HG03354 (cell line): ENCODE data around the gene GPR78.

Experiments
- ATAC-seq: cut with Tn5 transposase; IDR thresholded peaks from one replicate; pipeline ENCODE4 v1.9.1; 2021; ENCODE audit warnings: mild to moderate bottlenecking; ENCODE audit not compliant: unreplicated experiment, poor library complexity, severe bottlenecking

GPR78 gene

DNA sequence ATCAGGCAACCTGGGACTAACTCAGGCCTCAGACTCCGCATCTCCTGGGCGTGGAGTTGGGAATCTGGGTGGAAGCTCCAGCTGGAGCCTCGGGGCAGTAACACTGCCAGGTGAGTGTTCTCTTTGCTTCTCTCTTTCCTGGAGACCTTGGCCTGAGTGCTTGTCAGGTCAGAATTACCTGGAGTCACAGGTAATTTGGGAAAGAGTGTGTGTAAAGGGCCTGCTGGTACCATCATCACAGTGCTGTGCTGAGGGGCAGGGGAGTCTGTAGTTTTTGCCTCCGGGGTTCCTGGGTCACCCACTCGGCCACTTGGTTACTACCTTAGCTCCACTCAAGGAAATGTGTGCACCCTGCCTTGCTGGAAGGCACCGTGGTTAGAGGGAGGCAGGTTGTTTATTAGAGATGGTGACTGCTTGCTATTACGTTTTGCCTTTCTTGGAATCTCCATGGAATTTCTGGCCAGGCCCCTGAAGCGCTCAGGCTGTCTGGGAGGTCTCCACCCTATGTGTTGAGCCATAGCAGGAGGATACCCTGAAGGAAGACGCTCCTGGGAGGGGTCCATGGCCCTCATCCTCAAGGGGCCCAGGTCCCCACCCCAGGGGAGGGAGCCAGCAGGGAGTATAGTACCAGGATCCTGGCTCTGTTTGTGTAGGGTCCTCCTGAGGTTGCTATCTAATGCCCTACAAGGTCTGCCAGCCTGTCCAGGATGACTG, 2.9 kb downstream of the GPR78 start:
- no peak for ATAC-seq

DNA sequence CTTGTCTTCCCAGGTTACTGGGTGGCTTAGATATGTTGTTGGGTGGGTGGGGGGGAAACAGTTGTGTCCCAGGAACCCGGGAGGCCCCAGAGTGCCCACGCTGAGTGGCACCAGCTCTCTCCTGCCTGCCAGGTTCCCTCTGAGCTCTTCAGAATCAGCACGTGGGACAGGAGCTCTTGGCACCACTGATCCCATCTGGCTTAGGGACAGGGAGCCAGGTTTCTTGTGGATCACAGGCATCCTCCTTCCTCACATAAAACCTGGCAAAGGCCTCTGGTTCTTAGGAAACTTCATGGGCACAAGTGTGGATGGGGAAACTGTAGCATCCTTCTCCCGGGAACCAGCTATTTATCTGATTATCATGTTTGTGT, 3.4 kb downstream of the GPR78 start:
- no peak for ATAC-seq

DNA sequence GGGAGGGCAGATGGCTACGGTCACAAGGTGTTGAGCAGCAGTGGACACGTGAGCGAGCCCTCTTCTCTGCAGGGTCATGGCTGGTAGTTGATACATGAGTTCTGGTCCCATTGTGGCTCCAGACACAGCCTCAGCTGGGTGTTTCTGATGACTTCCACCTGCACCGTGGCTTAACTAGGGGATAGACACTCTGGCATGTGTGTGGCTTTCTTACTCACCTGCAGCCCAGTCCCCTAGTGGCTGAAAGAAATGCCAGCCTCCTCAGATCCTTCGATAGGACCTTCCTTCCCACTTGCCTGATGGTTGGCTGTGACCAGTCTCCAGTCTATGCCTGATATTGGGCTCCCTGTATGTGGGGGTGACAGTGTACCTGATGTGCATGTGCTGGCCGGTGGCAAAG, 5.0 kb downstream of the GPR78 start:
- ATAC-seq, result no peak

DNA sequence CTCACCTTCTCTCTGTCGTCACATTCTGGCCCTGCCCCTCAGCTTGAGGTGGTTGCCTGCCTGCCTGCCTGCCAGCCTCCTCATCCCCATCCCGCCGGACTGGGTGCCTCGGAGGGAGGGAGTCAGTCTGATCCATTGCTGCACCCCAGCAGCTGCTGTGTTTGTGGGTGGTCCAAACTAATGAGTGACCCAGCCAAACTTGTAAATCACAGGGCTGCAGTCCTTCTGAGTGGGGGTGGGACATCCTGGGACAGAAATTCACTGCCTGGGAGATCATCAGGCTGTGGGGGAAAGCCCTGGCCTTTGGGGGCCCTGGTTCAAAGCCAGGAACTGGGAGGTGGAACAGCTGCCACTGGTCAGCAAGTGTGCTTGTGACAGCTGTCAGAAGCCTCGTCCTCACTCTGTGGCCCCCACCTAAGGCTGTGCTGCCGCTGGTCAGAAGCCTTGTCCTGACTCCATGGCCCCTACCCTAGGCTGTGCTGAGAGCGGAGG, 5.6 kb downstream of the GPR78 start:
- no peak for ATAC-seq

DNA sequence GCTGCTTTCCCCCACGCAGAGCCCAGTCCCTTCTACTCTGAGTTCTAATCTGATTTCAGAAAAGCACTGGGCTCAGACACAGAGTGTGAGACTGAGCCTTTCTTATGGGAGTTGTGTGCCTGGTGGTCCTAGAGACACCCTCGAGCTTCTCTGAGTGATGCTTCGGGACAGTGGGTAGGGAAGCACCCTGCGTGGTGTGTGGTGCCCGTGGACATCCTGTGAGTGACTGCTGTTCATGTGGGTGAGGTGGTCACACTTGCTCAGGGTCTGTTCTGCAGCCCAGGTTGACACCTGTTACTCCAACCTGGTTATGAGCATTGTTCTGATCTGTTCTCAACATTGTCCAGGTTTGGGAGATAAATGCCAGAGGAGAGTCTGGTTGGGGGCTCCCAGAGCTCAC, 6.1 kb downstream of the GPR78 start:
- ATAC-seq, result no peak

DNA sequence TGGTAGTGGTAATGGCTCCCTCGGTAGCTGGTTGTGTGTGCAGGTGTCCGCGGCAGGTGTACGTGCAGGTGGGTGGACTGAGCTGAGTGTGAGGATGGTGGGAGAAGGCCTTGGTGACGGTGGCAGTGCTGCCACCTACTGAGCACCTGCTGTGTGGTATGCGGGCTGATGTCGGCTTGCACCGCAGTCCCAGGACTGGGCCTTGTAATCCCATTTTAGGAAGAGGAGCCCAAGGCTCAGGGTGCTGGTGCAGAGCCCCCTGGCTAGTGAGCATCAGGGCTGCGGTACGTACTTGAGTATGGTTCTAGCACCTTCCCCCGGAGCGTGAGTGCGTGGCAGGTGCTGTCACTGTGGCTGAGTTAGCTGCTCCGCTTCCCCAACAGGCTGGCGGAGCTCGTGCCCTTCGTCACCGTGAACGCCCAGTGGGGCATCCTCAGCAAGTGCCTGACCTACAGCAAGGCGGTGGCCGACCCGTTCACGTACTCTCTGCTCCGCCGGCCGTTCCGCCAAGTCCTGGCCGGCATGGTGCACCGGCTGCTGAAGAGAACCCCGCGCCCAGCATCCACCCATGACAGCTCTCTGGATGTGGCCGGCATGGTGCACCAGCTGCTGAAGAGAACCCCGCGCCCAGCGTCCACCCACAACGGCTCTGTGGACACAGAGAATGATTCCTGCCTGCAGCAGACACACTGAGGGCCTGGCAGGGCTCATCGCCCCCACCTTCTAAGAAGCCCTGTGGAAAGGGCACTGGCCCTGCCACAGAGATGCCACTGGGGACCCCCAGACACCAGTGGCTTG, 6.7 kb downstream of the GPR78 start:
- ATAC-seq, result no peak

DNA sequence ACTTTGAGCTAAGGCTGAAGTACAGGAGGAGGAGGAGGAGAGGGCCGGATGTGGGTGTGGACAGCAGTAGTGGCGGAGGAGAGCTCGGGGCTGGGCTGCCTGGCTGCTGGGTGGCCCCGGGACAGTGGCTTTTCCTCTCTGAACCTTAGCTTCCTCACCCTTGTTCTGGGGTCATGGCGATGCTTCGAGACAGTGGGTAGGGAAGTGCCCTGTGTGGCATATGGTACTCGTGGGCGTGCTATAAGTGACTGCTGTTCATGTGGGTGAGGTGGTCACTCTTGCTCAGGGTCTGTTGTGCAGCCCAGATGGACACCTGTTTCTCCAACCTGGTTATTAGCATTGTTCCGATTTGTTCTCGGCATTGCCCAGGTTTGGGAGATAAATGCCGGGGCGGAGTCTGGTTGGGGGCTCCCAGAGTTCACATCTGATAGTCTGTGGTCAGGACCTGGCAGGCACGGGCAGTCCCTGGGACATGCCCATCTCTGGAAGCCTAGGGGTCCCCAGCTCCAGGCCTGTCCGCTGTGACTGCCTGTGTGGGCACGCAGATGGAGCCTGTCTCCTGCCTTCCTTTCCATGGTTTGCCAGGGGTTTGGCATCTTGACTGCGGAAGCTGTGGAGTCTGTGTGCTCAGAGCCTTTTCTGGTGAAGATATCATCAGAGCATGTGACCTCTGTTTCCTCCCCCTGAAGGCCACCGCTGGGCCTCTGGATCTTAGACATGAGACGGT, 7.4 kb downstream of the GPR78 start:
- ATAC-seq, result no peak

DNA sequence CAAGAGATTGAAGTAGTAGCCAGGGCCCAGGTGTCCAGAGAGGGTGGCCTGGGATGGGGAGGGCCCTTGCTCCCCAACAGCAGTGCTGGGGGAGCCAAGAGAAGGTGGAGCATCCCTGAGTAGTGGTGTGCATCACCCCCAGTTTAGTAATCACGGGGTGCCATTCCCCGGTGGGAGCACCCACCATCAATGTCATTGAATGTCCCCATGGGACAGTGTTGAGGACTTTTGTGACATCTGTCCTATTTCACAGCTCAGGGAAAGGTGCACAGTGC, 7.9 kb downstream of the GPR78 start:
- no peak for ATAC-seq

DNA sequence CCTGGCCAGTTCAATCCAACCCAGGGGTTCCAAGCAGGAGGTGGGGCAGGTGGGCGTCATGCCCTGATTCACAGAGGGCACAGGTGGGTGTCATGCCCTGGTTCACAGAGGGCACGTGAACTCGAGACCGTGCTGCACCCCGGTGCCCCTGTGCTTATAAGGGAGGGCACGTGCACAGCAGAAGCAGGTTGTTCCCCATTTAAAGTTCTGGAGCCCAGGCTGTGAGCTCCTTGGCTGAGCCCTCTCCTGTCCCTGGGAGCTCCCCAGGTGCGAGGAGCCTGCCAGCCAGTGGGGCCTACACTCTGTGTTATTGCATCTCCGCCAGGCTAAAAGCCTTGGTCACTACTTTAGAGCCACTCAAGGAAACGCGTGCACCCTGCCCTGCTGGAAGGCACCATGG, 9.1 kb downstream of the GPR78 start:
- ATAC-seq, result no peak

DNA sequence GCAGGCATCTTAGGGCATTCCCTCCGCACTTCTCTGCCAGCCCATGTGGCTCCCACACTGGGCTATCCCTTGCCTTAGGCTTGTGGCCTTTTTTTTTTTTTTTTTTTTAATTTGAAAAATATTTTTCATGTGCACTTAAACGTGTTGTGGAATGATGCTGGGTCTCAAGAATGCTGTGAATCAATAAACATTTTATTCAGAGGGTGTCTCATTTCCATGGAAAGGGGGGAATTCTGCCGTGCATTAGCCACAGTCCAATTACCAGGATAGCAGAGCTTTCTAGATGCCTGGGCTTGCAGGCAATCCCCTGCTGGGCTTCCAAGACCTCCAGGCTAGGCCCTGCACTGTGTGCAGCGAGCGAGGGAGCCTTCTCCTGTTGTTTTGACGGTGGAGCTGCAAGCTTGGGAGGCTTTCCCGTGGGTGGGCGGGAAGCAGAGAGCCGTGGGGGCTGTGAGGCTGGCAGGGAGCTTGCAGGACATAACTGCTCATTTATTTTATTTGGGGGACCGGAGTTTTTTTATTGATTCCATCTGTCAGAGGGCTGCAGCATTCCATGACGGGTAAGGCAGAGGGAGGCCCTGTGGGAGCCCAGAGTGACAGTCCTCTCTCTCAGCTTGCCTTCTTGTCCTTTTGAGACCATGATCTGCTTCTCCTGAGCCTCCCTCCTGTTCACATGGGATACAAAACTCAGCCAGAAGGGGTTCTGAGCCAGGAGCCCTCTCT, 9.8 kb downstream of the GPR78 start:
- ATAC-seq, result no peak

DNA sequence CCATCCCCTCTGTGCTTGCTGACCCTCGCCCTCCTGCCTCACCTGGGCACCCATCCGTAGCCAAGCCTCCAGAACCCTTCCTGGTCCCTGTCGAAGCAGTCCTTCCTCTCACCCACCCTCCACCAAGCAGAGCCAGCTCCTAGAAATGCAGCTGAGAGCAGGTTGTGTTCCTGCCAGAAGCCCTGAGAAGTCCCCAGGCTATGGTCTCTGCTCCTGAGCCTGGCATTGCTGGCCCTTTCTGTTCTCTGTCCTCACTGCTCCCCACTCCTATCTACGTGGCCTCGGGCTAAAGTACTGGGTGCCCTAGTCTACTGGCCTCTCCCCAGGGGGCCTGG, 10.3 kb downstream of the GPR78 start:
- ATAC-seq, result no peak

DNA sequence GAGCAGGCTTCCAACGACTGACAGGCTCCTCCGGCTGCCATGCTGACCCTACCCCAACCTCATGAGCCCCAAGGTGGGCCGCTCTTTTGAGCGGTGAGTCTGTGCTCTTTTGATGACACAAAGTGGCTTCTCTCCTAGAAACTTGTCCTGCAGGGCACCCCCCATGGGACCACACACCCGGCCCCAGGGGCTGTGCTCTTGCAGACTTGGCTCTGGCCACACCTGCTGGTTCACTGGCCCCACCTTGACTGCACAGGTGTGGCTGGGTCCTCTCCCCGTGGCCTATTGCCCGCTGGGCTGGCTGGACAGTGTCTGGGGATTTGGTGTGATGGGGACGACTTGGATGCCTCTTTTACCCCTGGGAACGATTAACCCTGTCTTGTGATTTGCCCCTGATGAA, 10.9 kb downstream of the GPR78 start:
- ATAC-seq, result no peak

DNA sequence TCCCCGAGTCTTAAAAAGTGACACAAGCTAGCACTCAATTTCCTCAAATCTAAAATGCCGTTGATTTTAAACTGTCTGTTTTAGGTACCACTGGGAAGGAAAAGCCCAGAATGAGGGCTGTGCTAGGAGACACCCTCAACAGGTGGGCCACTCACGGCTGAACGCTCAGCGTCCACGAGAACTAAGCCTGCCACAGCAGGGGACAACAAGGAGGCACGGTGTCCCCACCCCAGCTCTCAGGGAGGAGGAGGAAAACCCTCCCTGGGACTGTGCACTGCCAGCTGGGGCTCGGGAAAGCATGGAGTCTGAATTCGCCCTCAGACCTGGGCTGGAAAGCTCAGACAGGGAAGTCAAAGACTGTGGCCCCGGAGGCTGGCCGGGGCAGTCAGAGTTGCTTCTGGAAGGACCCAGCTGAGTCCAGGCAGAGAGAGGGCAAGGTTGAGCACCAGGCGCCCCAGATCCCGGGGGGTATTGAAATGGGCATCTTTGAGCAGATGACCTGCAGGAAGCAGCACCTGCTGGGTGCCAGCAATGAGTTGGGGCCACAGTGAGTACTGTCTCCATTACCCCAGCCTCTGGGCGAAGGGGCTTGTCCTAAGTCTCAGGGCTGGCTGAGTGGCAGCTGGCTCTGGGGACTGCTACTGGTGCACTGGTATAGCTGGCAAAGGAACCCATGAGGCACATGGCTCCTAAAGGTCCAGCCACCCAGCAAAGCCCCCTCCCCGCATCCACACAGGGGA, 11.6 kb downstream of the GPR78 start:
- ATAC-seq, result no peak

DNA sequence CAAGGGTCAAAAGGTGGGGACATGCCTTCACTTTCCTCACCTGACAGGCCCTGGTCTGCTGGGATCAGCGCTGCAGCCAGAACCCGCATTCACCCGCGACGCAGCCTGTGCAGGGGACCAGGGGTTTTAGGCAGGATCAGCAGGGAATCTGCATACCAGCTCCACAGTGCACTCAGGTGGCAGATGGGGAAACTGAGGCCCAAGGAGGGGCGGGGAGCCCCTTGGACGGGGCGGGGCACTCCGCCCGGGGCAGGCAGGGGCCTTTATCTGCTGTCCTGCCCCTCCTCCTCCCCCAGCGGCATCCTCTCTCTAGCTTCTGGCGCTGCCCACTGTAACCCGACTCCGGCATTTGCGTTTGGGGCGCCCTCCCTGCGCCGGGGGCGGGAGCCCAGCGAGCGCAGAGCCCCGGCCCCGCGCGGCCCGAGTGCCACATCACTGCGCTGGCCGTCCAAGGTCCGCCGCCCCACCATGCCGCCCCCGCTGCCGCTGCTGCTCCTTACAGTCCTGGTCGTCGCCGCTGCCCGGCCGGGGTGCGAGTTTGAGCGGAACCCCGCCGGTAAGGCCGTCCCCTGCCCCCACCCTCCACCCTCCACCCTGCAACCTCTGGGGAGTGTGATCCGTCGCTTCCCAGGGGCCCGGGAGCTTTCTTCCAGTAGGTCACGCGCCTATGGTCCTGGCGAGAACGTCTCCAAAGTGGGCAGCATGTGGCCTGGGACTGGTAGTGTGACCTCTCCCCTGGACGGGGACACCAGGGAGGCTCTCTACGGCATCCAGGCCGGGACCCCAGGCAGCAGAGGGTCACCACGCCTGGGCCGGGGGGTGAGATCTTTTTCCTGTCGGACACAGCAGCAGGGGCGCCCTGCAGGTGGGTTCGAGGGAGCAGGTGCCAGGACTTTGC, 12.4 kb downstream of the GPR78 start, which contains the start of gene CPZ:
TSS of gene CPZ (plus strand) at position 400 of the 898 bp plus-strand sequence. CDS start at position 469, 69 bp downstream.
- ATAC-seq, result no peak

DNA sequence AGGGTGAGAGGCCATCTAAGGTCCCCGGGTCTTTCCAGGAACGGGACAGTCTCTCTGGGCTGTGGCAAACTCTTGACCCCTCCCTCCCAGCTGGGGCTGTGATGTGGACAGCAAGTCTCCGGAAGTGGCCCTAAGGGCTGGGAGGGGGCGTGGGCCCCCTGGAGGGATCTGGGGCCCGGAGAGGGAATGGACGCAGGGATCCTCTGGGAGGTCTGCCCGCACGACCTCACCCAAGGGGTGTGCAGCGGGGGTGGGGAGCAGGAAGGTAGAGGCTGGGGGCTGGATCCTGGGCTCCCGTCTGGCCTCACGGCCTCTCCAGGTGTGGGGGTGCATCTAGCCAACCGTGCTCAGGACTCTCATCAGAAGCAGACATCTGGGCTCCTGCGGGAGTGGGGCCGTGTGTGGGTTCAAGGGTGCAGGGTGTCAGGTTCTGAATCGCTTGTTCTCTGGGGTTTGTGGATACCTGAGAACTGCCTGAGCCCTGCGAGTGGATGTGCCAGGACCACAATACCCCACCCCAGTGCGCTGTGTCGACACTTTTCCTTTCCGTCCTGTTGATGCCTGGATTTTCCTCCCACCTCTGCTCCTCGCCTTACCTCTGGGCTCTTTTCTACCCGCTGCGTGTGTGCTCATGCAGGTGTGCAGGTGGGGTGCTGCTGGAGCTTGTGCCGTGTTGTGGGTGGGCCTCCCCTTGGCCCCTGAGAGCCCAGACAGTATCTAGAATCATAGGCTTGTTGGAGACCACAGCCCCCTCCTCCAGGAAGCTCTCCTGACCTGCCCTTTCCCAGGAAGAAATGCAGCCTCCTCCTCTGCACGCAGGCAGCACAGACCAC, 13.3 kb downstream of the GPR78 start:
- ATAC-seq, result no peak

DNA sequence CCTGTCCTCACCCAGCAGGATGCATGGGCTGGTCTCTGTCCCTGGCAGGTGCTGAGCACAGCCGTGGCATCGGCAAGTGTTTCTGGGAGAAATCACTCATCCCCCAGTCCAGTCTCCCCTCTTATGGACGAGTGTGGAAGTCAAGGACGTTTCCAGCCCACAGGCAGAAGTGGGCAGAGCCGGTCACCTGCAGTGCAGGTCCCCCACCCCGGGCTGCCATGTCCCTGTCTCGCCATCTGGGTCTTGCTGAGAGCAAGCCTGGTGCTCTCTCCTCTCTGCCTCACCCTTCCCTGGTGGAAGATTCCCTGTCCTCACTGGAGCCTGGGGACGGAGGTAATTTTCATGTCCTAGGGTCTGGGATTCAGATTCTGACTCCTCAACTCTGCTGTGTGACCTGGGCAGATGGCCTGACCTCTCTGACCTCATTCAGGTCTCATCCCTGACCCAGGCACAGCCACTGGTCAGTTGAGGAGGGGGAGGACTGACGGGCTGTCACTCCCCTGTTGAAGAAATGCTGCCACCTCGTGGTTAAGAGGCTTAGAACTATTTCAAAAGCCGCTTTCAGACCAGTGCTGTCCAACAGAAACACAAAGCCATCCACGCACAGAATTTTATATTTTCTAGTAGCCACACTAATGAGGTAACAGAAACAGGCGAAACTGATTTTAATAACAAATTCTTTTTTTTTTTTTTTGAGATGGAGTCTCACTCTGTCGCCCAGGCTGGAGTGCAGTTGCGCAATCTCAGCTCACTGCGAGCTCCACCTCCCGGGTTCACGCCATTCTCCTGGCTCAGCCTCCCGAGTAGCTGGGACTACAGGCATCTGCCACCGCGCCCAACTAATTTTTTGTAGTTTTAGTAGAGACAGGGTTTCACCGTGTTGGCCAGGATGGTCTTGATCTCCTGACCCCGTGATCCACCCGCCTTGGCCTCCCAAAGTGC, 14.2 kb downstream of the GPR78 start:
- no peak for ATAC-seq
